ENCODE data around the gene PINLYP.

DNA sequence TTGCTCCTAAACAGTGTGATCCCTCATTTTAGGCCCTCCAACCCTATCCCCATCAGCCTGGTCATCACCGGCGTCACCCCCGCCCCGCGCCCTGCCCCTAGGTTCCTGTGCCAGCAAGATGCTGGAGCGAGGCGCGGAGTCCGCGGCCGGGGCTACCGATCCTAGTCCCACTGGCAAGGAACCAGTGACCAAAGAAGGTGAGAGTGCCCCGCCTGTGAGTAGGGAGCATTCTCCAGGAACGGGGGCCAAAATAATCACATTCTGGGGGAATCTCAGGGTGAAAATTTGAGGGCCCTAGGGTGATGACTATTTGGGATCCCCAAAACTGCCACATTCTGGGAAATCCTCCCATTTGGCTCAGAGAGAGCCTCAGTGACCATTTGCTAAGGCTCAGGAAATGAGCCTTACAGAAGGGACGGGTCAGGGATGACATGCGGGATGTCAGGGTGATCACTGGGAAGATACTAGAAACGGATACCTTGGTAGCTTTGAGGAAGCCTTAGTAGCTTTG lies 41.2 kb upstream of the PINLYP start:
- TF ChIP-seq, protein P1, sequence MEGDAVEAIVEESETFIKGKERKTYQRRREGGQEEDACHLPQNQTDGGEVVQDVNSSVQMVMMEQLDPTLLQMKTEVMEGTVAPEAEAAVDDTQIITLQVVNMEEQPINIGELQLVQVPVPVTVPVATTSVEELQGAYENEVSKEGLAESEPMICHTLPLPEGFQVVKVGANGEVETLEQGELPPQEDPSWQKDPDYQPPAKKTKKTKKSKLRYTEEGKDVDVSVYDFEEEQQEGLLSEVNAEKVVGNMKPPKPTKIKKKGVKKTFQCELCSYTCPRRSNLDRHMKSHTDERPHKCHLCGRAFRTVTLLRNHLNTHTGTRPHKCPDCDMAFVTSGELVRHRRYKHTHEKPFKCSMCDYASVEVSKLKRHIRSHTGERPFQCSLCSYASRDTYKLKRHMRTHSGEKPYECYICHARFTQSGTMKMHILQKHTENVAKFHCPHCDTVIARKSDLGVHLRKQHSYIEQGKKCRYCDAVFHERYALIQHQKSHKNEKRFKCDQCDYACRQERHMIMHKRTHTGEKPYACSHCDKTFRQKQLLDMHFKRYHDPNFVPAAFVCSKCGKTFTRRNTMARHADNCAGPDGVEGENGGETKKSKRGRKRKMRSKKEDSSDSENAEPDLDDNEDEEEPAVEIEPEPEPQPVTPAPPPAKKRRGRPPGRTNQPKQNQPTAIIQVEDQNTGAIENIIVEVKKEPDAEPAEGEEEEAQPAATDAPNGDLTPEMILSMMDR (IDR thresholded peaks at IDR 0.05 in 2 of 3, conservative IDR thresholded peaks at IDR 0.05 in 1 of 3; ENCODE audit: borderline replicate concordance in 1 of 3, insufficient read depth in 1 of 3, low read depth in 2 of 3, low read length in 2 of 3) = no peak
- TF ChIP-seq, protein P2, sequence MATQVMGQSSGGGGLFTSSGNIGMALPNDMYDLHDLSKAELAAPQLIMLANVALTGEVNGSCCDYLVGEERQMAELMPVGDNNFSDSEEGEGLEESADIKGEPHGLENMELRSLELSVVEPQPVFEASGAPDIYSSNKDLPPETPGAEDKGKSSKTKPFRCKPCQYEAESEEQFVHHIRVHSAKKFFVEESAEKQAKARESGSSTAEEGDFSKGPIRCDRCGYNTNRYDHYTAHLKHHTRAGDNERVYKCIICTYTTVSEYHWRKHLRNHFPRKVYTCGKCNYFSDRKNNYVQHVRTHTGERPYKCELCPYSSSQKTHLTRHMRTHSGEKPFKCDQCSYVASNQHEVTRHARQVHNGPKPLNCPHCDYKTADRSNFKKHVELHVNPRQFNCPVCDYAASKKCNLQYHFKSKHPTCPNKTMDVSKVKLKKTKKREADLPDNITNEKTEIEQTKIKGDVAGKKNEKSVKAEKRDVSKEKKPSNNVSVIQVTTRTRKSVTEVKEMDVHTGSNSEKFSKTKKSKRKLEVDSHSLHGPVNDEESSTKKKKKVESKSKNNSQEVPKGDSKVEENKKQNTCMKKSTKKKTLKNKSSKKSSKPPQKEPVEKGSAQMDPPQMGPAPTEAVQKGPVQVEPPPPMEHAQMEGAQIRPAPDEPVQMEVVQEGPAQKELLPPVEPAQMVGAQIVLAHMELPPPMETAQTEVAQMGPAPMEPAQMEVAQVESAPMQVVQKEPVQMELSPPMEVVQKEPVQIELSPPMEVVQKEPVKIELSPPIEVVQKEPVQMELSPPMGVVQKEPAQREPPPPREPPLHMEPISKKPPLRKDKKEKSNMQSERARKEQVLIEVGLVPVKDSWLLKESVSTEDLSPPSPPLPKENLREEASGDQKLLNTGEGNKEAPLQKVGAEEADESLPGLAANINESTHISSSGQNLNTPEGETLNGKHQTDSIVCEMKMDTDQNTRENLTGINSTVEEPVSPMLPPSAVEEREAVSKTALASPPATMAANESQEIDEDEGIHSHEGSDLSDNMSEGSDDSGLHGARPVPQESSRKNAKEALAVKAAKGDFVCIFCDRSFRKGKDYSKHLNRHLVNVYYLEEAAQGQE (IDR thresholded peaks at IDR 0.05; ENCODE audit: low read depth) = no peak
- TF ChIP-seq JUND (IDR thresholded peaks at IDR 0.05) = no peak
- no peak for TF ChIP-seq POLR2AphosphoS5 (IDR thresholded peaks at IDR 0.05; ENCODE audit: low read depth, low read length)
- TF ChIP-seq CEBPB (IDR thresholded peaks at IDR 0.05; ENCODE audit: low read depth) = no peak
- no peak for TF ChIP-seq POLR2A (IDR thresholded peaks at IDR 0.05; ENCODE audit: borderline replicate concordance, extremely low read depth, insufficient read depth, insufficient read length)
- no peak for TF ChIP-seq ZFX (IDR thresholded peaks at IDR 0.05)

Measured in HCT116 (cell line).